AG08395 (cell line): ENCODE data around the gene ATXN10.
A peak's percentile ranks its signal among the peaks of the same experiment; 100 is the strongest.
"Not testable (repeated sequence)": the region's sequence is repeated elsewhere in the genome, so short reads cannot be mapped to it uniquely, and the experiment has no call there.

Experiments used
- DNase-seq: peaks from one replicate; pipeline ENCODE4 v3.0.0; 2012; ENCODE audit warnings: mixed read lengths, low spot score

Gene ATXN10

GRCh38 chr22:45678961-45679912 is 7.6 kb downstream of the ATXN10 start:
- peak; percentile 33 for DNase-seq

DNA sequence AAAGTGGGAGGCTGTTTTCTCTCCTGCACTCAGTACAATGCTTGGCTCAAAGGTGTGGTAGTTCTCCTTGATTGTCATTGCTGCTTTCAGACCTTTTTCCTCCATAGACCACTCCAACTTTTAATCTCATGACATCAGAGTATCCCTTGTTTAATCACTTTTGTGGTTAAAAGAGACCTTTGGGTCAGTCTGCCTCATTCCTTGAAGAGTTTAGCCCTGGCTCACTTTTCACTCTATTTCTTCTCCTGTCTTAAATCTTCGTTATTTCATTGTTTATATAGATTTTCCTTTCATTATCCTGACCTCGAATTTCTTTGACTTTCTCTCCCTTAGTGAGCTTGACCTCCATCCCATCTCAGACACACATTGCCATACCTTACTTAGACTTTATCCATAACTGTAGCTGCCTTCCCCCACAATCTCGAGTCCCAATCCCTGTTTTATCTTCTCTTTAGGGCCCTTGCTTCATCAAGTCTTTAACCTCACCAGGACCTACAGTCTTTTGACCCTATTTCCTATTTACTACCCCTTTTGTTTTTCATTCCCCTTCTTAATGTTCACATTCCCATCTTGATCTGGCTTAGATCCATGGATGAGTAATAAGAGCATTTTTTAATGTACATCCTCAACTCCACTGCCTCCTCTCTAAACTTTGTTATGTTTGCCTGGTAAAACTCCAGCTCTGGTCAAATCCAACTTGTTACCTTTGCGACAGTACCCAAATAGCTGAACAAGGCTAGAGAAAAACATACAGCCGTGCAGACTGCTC is 9.5 kb downstream of the ATXN10 start:
- DNase-seq = peak; percentile 33

- no peak for DNase-seq
Observed at GRCh38 chr22:45682064-45682463, 10.4 kb downstream of the ATXN10 start.

DNA sequence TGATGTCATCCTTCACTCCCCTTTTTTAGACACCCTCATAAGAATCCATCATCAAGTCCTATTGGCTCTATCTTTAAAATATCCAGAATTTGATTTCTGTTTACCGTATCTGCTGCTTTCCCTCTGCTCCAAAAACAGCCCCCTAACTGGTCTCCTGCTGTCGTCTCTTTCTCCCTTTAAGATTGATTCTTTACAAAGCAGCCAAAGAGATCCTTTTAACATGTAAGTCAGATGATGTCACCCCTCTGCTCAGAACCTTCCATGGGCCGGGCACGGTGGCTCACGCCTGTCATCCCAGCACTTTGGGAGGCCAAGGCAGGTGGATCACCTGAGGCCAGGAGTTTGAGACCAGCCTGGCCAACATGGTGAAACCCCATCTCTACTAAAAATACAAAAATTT is 11.1 kb downstream of the ATXN10 start:
- not testable (repeated sequence) for DNase-seq

- no peak for DNase-seq
Observed at GRCh38 chr22:45683248-45683647, 11.6 kb downstream of the ATXN10 start.

DNA sequence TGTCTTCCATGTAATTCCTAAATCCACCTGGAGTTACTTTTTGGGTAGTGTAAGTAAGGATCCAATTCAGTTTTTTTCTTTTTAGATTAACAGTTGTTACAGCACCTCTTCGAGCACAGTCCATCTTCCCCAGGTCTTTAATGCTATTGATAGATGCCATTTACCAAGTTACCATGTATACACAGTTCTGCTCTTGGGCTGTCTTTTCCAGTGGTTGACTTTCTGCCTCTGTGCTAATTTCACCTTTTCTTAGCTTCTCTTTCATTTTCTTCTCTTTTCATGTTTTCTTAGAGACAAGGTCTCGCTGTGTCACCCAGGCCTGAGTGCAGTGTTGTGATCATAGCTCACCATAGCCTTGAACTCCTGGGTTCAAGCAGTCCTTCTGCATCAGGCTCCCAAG is 12.0 kb downstream of the ATXN10 start:
- no peak for DNase-seq

- no peak for DNase-seq
Observed at GRCh38 chr22:45684169-45684568, 12.5 kb downstream of the ATXN10 start.

DNA sequence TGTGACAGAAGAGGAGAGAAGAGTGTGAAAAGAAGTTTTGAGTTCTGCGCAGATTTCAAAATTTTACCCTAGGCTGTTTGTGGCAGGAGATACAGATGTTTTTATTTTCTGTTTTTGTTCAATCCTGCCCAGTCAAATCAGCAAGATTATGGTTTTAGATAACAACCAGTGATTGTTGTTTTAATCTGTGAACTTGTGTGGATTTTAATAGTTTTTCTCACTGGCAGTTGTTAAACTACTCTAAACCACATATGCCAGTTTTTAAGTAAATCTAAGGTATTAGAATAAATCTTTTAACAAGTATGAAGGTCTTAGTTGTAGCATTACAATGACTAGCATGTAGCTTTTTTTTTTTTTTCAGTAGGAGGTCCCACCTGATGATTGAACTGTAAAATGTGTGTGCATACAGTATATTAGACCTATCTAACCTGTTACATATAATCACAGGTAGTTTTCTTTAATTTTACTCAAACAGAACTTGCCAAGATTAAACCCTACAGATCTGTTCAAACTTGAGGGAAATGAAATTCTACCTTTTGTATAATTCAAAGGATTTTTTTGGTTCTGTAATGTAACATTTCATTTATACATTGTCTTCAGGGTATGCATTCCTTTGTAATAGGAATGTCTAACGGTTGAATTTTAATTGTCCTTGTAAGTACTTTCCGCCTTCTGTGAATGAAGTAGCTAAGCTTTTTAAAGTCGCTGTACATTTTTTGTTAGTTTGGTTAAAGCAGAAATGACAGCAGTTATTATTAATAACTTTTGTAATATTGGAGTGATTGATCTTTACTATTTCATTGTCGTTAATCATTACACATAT is 13.3 kb downstream of the ATXN10 start:
- DNase-seq = no peak

- no peak for DNase-seq
Observed at GRCh38 chr22:45686004-45686403, 14.4 kb downstream of the ATXN10 start.

DNA sequence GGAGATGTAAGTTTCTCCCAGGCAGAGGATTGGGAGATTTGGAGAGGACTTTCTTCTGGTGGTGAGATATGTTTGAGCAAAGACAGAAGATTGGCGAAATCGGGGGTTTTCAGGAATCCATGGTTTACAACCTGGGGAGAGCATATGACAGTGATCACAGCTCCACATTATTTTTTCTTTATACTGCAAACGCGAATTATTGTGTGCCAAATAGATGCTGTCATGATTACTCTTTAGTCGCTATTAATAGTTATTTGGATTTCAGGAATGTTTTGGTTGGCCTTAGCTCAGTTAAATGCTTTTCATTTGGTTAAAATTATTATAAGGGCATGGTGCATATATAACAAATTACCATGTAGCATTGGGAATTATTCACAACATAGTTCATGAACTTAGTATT is 15.2 kb downstream of the ATXN10 start:
- DNase-seq = peak; percentile 4

- DNase-seq = peak; percentile 72
Observed at GRCh38 chr22:45688600-45689080, 17.0 kb downstream of the ATXN10 start.

DNA sequence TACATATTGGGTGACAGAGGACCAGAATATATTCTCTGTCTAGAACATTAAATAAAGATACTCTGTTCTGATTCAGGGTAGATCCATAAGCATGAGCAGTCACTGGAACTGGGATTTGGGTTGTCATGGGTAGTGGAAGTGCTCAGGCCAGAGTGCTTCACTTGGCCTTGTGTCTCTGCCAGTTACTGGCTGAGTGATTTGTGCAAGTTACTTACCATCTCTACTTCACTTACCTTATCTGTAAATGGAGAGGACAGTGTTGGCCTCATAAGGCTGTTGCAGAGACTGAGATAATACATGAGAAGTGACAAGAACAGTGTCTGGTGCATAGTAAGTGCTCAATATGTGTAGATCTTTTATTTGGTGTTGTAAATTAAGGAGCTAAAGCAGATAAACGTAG is 17.6 kb downstream of the ATXN10 start:
- DNase-seq = no peak

- no peak for DNase-seq
Observed at GRCh38 chr22:45690008-45690407, 18.4 kb downstream of the ATXN10 start.

DNA sequence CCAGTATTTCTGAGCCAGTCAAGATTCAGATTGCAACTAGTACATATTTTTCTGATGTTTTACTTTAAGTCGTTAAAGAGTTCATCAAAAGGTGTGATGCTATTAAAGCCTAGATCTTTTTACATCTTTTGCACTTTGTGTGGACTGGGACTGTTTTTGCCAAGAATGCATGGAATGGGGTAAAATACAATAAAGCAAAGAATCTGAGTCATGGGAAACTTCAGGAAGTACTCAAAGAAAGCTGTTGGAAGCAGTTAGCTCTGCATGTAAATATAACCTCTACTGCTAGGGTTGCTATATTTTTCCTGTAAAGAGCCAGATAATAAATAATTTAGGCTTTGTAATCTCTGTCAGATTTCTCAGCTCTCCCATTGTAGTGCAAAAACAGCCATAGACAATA is 20.9 kb downstream of the ATXN10 start:
- DNase-seq = peak; percentile 48

DNA sequence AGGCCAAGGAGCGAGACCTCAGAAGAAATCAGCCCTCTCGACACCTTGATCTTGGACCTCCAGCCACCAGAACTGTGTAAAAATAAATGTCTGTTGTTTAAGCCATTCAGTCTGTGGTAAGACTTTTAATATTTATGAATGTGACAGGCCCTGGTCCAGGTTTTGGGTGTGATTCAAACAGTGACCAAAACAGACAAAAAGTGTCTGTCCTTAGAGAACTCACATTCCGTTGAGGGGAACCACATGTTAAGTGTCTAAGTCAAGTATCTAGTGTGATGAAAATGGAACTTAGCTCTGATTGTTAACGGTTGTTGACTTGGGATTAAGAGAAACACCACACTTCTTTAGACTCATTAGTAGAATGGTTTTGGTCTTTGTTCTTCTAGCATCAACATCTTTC is 22.2 kb downstream of the ATXN10 start:
- no peak for DNase-seq

DNA sequence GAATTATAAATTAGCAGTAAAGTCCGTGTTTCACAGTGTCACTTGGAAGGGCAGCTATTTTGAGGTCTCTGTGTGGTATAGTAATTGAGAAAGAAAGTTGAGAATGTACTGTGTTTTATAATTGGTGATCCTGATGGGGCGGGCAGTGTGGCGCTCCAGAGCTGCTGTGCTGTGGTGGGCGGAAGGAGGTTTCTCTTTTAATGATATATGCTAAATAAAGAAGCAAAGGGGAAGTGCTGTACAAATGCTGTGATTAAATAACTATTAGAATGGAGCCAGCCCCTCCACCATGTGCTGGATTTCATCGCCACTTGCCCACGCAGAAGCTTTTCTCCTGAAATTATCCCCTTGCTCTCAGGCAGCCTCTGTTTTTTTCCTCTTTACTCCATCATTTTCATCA is 24.6 kb downstream of the ATXN10 start:
- DNase-seq = no peak

DNA sequence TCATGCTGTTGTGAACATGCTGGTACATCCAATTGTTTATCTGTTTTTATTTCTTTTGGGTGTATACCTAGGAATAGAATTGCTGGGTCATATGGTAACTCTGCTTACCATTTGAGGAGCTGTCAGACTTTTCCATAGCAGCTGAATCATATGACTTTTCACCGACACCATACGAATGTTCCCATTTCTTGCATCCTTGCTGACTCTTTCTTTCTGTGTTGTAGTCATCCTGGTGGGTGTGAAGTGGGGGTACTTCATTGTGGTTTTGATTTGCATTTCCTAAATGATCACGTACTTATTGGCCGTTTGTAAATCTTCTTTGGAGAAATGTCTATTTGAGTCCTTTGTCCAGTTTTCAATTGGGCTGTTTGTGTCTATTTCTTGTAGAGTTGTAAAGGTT is 26.5 kb downstream of the ATXN10 start:
- no peak for DNase-seq

DNA sequence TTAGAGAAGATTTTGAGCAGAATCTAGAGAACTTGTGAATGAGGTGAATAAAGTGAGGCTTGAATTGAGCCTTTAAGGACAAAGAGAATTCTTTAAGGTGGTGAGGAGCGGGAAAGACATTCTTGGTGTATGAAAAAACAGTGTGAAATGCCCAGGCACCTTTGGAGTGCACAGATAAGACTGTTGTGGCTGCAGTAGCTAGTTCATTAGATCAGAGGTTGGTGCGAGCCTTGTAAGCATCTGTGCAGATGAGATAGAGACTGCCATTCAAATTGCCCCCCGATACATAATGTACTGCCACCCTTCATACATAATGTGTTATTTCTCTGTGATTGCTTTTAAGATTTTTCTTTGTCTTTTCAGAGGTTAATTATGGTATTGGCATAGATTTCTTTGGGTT is 31.3 kb downstream of the ATXN10 start:
- DNase-seq = no peak

DNA sequence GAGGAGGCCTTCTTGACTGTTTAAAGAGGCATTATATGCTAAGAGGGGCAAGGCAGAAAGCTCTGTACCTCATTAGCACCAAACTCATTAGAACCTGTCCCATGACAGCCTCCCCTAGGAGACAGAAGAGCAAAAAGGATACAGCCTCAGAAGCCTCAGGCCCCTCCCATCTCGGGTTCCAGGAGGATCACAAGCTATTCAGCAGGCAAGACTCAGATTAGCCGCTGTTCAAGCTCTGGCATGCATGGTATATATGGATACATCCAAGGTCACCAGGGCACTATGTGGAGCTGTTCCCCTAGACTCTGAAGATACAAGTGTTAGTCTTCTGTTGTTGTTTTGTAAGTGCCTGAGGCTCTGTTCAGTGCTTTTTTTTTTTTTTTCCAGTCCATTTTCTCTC is 32.1 kb downstream of the ATXN10 start:
- no peak for DNase-seq

DNA sequence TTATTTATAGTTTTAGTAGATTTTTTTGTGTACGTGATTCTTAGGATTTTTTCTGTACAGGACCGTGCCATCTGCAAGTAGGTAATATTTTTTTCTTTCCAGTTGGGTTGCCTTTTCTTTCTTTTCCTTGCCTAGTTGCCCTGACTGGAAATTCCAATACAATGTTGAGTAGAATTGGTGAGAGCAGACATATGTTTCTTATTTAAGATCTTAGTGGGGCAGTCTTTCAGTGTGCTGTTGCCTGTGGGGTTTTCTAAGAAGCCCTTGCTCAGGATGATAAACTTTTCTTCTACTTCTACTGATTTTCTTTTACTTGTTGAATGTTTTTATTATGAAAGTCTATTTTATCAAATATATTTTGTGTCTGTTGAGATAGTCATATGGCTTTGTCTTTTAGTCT is 33.0 kb downstream of the ATXN10 start:
- no peak for DNase-seq

- DNase-seq = no peak
Observed at GRCh38 chr22:45707605-45708004, 36.0 kb downstream of the ATXN10 start.

GRCh38 chr22:45708145-45708544 is 36.5 kb downstream of the ATXN10 start:
- no peak for DNase-seq
